Ecto neural progenitor cell (in vitro differentiated cells): ENCODE measurements around the gene APOBEC3G.
"Not testable (repeated sequence)": the region's sequence is repeated elsewhere in the genome, so short reads cannot be mapped to it uniquely, and the experiment has no call there.

Source experiments
- DNase-seq: peaks from one replicate; pipeline ENCODE4 v3.0.0-alpha.2; 2018; ENCODE audit warnings: low spot score

The APOBEC3G gene

GRCh38 chr22:39068033-39068785 is 8.9 kb upstream of the APOBEC3G start:
- no peak for DNase-seq

GRCh38 chr22:39070186-39070585 is 6.9 kb upstream of the APOBEC3G start:
- no peak for DNase-seq

GRCh38 chr22:39072581-39072981 is 4.5 kb upstream of the APOBEC3G start:
- not testable (repeated sequence) for DNase-seq

GRCh38 chr22:39073981-39074380 is 3.1 kb upstream of the APOBEC3G start:
- no peak for DNase-seq

- DNase-seq, result not testable (repeated sequence)
These were observed 685 bp upstream of the APOBEC3G start for GRCh38 chr22:39076155-39077025.

GRCh38 chr22:39077912-39078311 is 837 bp downstream of the APOBEC3G start:
- DNase-seq, result not testable (repeated sequence)

- DNase-seq, result no peak
These were observed 1.3 kb downstream of the APOBEC3G start for GRCh38 chr22:39078329-39078728.

- not testable (repeated sequence) for DNase-seq
These were observed 2.1 kb downstream of the APOBEC3G start for GRCh38 chr22:39079054-39079637.

- no peak for DNase-seq
These were observed 3.1 kb downstream of the APOBEC3G start for GRCh38 chr22:39080052-39080762.

GRCh38 chr22:39081016-39081415 is 3.9 kb downstream of the APOBEC3G start:
- no peak for DNase-seq

GRCh38 chr22:39081598-39081997 is 4.5 kb downstream of the APOBEC3G start:
- no peak for DNase-seq

- DNase-seq, result no peak
These were observed 6.4 kb downstream of the APOBEC3G start for GRCh38 chr22:39083212-39084165.

GRCh38 chr22:39084666-39085065 is 7.6 kb downstream of the APOBEC3G start:
- no peak for DNase-seq

- no peak for DNase-seq
These were observed 10.0 kb downstream of the APOBEC3G start for GRCh38 chr22:39087098-39087497.

- DNase-seq, result peak; percentile 79
These were observed 11.0 kb downstream of the APOBEC3G start for GRCh38 chr22:39087881-39088684.

GRCh38 chr22:39088685-39089032 is 11.6 kb downstream of the APOBEC3G start:
- no peak for DNase-seq

- DNase-seq, result no peak
These were observed 12.9 kb downstream of the APOBEC3G start for GRCh38 chr22:39089928-39090327.

- DNase-seq, result no peak
These were observed 13.5 kb downstream of the APOBEC3G start for GRCh38 chr22:39090426-39091064.
